Left renal pelvis (tissue), 4 donors: ENCODE measurements around the gene EPHA2. TPM values are rescaled to one million over a fixed set of nuclear protein-coding genes. Genes with fewer than 3 reads are reported as not detected.
"Not testable (repeated sequence)": the region's sequence is repeated elsewhere in the genome, so short reads cannot be mapped to it uniquely, and the experiment has no call there.

Source experiments
- DNase-seq, 4 donors: peaks; one replicate each; pipeline ENCODE4 v3.0.0-alpha.2; 2013; ENCODE audit warnings: low read depth in 4 of 4, low spot score in 3 of 4
- polyA plus RNA-seq, 4 donors: library from polyadenylated mRNA; unstranded; fragments of 120-200 nt; gene quantifications; one replicate each; pipeline ENCODE4 v1.2.1, GENCODE V29; 2013; ENCODE audit not compliant: insufficient read length in 4 of 4

The EPHA2 gene
- polyA plus RNA-seq, 4 donors = 5.7 to 23.4 (median 16.2) TPM

GRCh38 chr1:16107039-16107438 is 48.8 kb downstream of the EPHA2 start:
- not testable (repeated sequence) for DNase-seq

GRCh38 chr1:16101623-16102022 is 54.2 kb downstream of the EPHA2 start:
- no peak for DNase-seq

GRCh38 chr1:16099412-16099811 is 56.5 kb downstream of the EPHA2 start:
- DNase-seq = no peak

- no peak for DNase-seq
These were observed 60.4 kb downstream of the EPHA2 start for GRCh38 chr1:16095447-16095846.

- no peak for DNase-seq
These were observed 61.3 kb downstream of the EPHA2 start for GRCh38 chr1:16094453-16095158.

GRCh38 chr1:16093611-16094010 is 62.3 kb downstream of the EPHA2 start:
- DNase-seq = no peak

DNA sequence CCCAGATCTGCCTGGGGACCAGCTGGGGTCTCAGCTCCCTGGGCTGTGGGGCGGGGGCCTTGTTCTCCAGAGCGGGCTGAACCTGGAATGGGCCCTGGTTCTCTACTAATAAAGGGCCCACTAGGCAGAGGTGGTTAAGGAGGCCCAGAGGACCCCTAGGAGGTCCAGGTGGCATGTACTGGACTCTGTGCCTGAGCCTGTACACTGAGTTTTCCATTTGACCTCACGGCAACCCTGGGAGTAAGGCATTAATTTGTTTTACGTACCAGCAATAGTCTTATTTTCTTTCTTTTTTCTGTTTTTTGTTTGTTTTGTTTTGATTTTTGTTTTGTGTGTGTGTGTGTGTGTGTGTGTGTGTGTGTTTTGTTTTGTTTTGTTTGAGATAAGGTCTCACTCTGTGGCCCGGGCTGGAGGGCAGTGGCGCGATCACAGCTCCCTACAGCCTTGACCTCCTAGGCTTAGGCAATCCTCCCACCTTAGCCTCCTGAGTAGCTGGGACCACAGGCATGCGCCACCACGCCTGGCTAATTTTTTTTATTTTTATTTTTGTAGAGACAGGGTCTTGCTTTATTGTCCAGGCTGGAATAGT is 62.9 kb downstream of the EPHA2 start:
- no peak for DNase-seq

DNA sequence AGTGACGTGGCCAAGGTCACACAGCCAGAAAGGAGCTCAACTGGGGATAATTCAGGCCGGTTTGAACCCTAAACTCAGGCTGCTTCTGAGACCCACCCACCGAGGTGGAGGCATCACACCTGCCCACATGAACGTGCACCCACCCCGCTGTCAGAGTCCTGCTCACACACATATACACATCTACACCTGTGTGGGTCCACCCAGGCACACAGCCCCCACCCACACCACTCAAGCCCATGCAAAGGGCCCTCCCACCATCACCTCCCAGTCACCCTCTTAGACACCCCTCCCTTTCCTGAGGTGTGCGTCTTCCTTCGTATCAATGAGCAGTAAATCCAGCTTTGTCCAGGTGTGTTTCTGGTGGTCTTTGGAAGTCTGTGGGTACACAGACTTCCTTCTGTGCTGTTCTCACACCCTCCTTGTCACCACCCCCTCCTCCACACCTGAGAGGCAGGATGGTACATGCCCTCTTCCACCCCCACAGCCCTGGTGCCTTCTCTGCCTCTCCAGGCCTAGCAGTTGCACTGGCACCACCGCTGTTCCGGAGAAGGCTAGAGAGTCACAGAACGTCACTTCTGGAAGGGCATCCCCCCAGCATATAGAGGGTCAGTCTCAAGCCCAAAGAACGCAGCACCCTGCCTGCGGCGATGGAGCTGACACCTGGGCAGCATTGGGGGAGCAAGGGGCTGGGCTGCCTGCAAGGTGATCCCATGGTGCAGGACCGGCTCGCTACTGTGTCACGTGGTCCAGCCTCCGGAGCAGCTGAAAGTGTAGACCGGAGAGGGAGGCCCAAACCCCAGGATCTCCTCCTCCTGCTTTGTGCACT is 63.6 kb downstream of the EPHA2 start:
- DNase-seq = no peak

DNA sequence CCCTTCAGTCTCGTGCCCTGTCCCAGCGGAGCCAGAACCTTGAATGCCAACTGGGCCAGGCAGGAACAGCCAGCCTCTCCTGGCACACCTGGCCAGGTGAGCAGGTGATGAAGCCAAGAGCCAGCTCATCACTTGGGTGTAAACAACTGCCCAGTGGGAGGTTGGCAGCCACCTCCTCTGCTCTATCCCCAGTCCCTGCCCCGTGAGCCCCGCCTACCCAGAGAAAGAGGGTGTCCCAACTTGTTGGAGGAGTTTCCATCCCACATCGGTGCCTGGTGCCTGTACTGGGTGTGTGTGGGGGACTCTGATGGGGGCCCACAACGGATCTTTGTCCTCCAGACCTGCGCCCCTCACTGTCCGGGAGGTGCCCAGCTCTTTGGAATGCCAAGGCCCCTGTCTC is 64.6 kb downstream of the EPHA2 start:
- DNase-seq = no peak

GRCh38 chr1:16090076-16090826 is 65.6 kb downstream of the EPHA2 start:
- DNase-seq = no peak

- DNase-seq = no peak
These were observed 66.9 kb downstream of the EPHA2 start for GRCh38 chr1:16088996-16089395.

- no peak for DNase-seq
These were observed 67.4 kb downstream of the EPHA2 start for GRCh38 chr1:16088351-16088911.

DNA sequence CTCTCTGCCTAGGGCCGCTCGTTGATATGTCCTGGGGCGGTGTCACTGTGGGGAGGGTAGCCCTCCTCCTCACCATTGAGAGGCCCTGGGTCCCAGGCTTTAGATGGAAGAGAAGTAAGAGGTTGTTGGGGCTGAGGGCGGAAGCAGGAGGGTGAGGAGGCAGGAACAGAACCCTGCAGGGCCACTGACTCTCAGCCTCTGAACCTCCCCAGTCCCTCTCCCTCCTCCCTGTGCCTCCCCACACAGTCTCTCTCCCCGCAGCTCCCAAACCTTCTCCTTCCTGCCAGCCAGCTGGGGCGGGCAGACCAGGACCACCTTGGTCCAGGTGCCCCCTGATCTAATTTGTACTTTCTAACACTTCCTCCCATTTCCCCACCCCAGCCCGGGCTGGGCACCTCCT is 68.1 kb downstream of the EPHA2 start:
- no peak for DNase-seq

- DNase-seq = no peak
These were observed 70.3 kb downstream of the EPHA2 start for GRCh38 chr1:16085522-16085921.

- no peak for DNase-seq
These were observed 72.4 kb downstream of the EPHA2 start for GRCh38 chr1:16083486-16083885.

DNA sequence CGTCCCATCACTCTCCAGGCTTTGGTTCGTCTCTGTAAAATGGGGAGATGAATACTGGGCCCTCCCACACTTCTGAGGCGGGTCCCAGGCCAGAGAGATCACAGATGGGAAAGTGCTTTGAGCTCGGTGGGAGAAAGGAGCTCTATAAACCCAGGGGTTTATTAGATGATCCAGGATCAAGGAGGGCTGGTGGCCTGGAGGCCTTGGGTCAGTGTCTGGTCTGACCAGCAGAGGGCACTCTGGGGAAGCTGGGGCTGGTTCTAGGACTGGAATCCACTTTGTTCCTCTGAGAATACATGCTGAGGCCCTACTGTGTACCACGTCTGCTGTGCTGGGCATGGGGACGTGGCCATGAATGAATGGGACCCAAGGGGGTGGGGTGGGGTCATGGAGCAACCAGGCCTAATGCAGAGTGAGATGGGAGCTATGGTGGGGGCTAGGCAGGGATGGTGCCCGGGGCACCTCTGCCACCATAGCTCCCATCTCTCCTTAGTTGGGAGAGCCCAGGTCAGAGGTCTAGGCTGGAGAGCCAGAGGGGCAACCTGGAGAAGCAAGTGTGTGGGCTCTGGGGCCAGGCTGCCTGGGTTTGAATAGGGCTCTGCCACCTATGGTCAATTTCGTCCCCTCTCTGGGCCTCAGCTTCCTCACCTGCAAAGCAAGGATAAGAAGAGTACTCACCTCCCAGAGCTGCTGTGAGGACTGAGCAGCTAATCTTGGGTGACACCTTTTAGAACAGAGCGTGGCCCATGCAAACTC is 73.4 kb downstream of the EPHA2 start:
- no peak for DNase-seq

- no peak for DNase-seq
These were observed 74.2 kb downstream of the EPHA2 start for GRCh38 chr1:16081636-16082035.

- no peak for DNase-seq
These were observed 75.3 kb downstream of the EPHA2 start for GRCh38 chr1:16080422-16081150.

DNA sequence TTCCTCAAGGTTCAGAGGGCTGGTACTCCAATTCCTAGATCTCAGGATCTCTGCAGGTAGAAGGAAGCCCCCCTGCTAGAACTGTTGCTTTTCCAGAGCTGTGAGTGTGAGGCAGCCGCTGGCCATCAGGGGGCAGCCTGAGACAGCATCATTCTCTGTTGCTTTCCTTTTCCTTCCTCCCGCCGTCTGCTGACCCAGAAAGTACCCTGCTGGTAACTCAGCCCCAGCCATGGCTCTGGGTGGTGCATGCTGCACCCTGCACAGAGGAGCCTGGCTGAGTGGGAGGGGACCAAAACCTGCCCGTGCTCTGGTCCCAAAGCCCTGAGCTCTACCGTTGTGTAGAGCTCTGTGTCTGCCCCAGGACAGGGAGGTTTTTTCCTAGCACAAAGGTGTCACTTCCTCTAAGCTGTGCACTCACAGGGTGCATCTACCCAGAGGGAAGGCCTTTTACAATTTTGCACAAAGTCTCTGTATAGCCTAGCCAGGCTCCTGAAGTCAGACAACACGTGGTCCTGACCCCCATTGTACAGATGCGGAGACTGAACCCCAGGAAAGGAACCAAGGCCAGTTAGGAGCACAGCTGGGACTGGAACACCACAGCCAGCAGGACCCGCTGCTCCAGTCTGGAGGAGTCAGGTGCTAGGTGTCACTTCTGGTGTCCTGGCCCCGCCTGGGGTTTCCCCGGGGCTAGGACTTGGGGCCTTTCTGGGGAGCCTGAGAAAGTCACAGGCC is 76.8 kb downstream of the EPHA2 start:
- peak in 3 of 4 donors; percentile 58 to 66 (median 60) for DNase-seq
